NCI-H2029 (cell line): ENCODE results near the gene GCSAM.

Experiments used
- DNase-seq: peaks from one replicate; lab custom pipeline; 2025; lab: John Stamatoyannopoulos, UW

GCSAM gene

GRCh38 chr3:112129925-112130637 lies 3.0 kb downstream of the GCSAM start:
- no peak for DNase-seq

GRCh38 chr3:112128843-112129727 lies 4.0 kb downstream of the GCSAM start:
- no peak for DNase-seq

- no peak for DNase-seq
These were observed 5.2 kb downstream of the GCSAM start for GRCh38 chr3:112127522-112128494.

GRCh38 chr3:112126511-112126911 lies 6.5 kb downstream of the GCSAM start:
- DNase-seq = no peak

- DNase-seq = no peak
These were observed 8.0 kb downstream of the GCSAM start for GRCh38 chr3:112124907-112125607.

GRCh38 chr3:112123548-112123947 lies 9.5 kb downstream of the GCSAM start:
- no peak for DNase-seq

- DNase-seq = no peak
These were observed 10.2 kb downstream of the GCSAM start for GRCh38 chr3:112122870-112123269.

- no peak for DNase-seq
These were observed 11.2 kb downstream of the GCSAM start for GRCh38 chr3:112121577-112122547.

GRCh38 chr3:112119962-112120836 lies 12.8 kb downstream of the GCSAM start:
- DNase-seq = peak; percentile 26

- no peak for DNase-seq
These were observed 15.0 kb downstream of the GCSAM start for GRCh38 chr3:112117841-112118571.

- DNase-seq = no peak
These were observed 15.6 kb downstream of the GCSAM start for GRCh38 chr3:112117415-112117814.

- DNase-seq = peak; percentile 27
These were observed 16.3 kb downstream of the GCSAM start for GRCh38 chr3:112116748-112117186.

GRCh38 chr3:112115806-112116383 lies 17.2 kb downstream of the GCSAM start:
- DNase-seq = no peak

- DNase-seq = no peak
These were observed 17.8 kb downstream of the GCSAM start for GRCh38 chr3:112115161-112115739.

- DNase-seq = no peak
These were observed 18.4 kb downstream of the GCSAM start for GRCh38 chr3:112114576-112115160.

- DNase-seq = peak; percentile 71
These were observed 21.2 kb downstream of the GCSAM start for GRCh38 chr3:112111785-112112402.

GRCh38 chr3:112109322-112109721 lies 23.7 kb downstream of the GCSAM start:
- peak; percentile 69 for DNase-seq
